Uterus (tissue), 4 donors: ENCODE data around the gene MTCL1. TPM values are rescaled to one million over a fixed set of nuclear protein-coding genes. Genes with fewer than 3 reads are reported as not detected.

Experiments
- DNase-seq, 2 donors: peaks; one replicate each; pipeline ENCODE4 v3.0.0-alpha.2; 2019 to 2020
- H3K27ac ChIP-seq, 2 donors: fragments of 200-600 bp; sonication (generic); 1 replicate in 1 of 2; 2 replicates in 1 of 2; pipeline ENCODE4 v1.5.1; 2016 to 2018
- H3K27me3 ChIP-seq, 2 donors: fragments of 200-600 bp; sonication (generic); one replicate each; pipeline ENCODE4 v1.5.1; 2018 to 2019; ENCODE audit warnings: control low read depth in 1 of 2
- H3K36me3 ChIP-seq, 2 donors: fragments of 200-600 bp; sonication (generic); one replicate each; pipeline ENCODE4 v1.5.1; 2019; ENCODE audit warnings: control low read depth in 1 of 2
- H3K4me1 ChIP-seq, 2 donors: fragments of 200-600 bp; sonication (generic); one replicate each; pipeline ENCODE4 v1.5.1; 2018 to 2019; ENCODE audit warnings: control low read depth in 1 of 2
- H3K4me3 ChIP-seq, 2 donors: fragments of 200-600 bp; sonication (generic); 1 replicate in 1 of 2; 2 replicates in 1 of 2; pipeline ENCODE4 v1.5.1; 2018 to 2019; ENCODE audit warnings: mild to moderate bottlenecking in 1 of 2
- H3K9me3 ChIP-seq, 2 donors: fragments of 200-600 bp; sonication (generic); one replicate each; pipeline ENCODE4 v1.5.1; 2019; ENCODE audit warnings: control low read depth in 1 of 2
- CTCF ChIP-seq, 4 experiments: fragments of 200-600 bp in 2 of 4; fragments of 450-650 bp in 2 of 4; sonication (generic) in 2 of 4; IDR thresholded peaks; one replicate each; pipeline ENCODE4 v1.5.1; 2016 to 2019; ENCODE audit warnings: antibody characterized with exemption in 4 of 4, mild to moderate bottlenecking in 2 of 4, moderate library complexity in 1 of 4
- POLR2A ChIP-seq, 2 donors: fragments of 450-650 bp; IDR thresholded peaks; one replicate each; pipeline ENCODE4 v1.6.1; 2016; ENCODE audit warnings: antibody characterized with exemption in 2 of 2, mild to moderate bottlenecking in 1 of 2, moderate library complexity in 1 of 2
- intact Hi-C: fragments of 100-400 bp; cut with DNase I; formaldehyde crosslinking; loops from one replicate; pipeline ENCODE4 v1.15.1; 2023; ENCODE audit warnings: low total_unique reads
- total RNA-seq, 4 donors: library from RNA; depleted of rRNA in 3 of 4; stranded (reverse); fragments of >200 nt in 3 of 4; gene quantifications; one replicate each; pipeline versions ENCODE4 v1.1.0 to v1.2.4, GENCODE V29; 2014 to 2023
- donor health status: DM: yes; HTN: yes; CAD: no.

The MTCL1 gene
- total RNA-seq, 4 donors from 2014 or later, result 8.8 to 25.9 (median 11.0) TPM; not detected in 1

GRCh38 chr18:8849696-8850095 lies 144.3 kb downstream of the MTCL1 start:
- Histone ChIP-seq H3K27me3 (no peaks in the 10 kb centered on the region), H3K4me1 (no peaks in the 10 kb centered on the region), H3K4me3 (no peak overlapping the region), H3K9me3 (no peaks in the 10 kb centered on the region), H3K27ac (no peak overlapping the region), H3K36me3 (no peaks in the 10 kb centered on the region)
- no peak for DNase-seq
- no peak for TF ChIP-seq CTCF (IDR thresholded peaks at IDR 0.05)
- TF ChIP-seq POLR2A (IDR thresholded peaks at IDR 0.05), result no peak
- intact Hi-C loops, result no loop called here

GRCh38 chr18:8851659-8852058 lies 146.3 kb downstream of the MTCL1 start:
- no peaks in the 10 kb centered on the region for H3K4me1 ChIP-seq
- TF ChIP-seq CTCF (IDR thresholded peaks at IDR 0.05), result no peak
- no peak for TF ChIP-seq POLR2A (IDR thresholded peaks at IDR 0.05)
- H3K9me3 ChIP-seq, result no peaks in the 10 kb centered on the region
- DNase-seq, result no peak
- no peak overlapping the region for H3K4me3 ChIP-seq
- no peaks in the 10 kb centered on the region for H3K27me3 ChIP-seq
- H3K36me3 ChIP-seq, result no peaks in the 10 kb centered on the region
- H3K27ac ChIP-seq, result no peak overlapping the region
- intact Hi-C loops, result no loop called here

- Histone ChIP-seq H3K27me3 (no peaks in the 10 kb centered on the region), H3K27ac (no peak overlapping the region), H3K4me3 (no peak overlapping the region), H3K4me1 (no peaks in the 10 kb centered on the region), H3K9me3 (no peaks in the 10 kb centered on the region), H3K36me3 (no peaks in the 10 kb centered on the region)
- TF ChIP-seq CTCF (IDR thresholded peaks at IDR 0.05), result no peak
- no peak for TF ChIP-seq POLR2A (IDR thresholded peaks at IDR 0.05)
- intact Hi-C loops, result no loop called here
- no peak for DNase-seq
These were observed 149.2 kb downstream of the MTCL1 start for GRCh38 chr18:8854550-8854949.

- no peaks in the 10 kb centered on the region for H3K4me1 ChIP-seq
- no peak for DNase-seq
- H3K27ac ChIP-seq, result no peak overlapping the region
- H3K9me3 ChIP-seq, result no peaks in the 10 kb centered on the region
- H3K36me3 ChIP-seq, result no peaks in the 10 kb centered on the region
- intact Hi-C loops, result no loop called here
- no peaks in the 10 kb centered on the region for H3K27me3 ChIP-seq
- no peak overlapping the region for H3K4me3 ChIP-seq
- no peak for TF ChIP-seq CTCF (IDR thresholded peaks at IDR 0.05)
- TF ChIP-seq POLR2A (IDR thresholded peaks at IDR 0.05), result no peak
These were observed 149.6 kb downstream of the MTCL1 start for GRCh38 chr18:8854962-8855361.

- H3K27ac ChIP-seq, result no peak overlapping the region
- H3K9me3 ChIP-seq, result no peaks in the 10 kb centered on the region
- DNase-seq, result no peak
- intact Hi-C loops, result no loop called here
- no peaks in the 10 kb centered on the region for H3K27me3 ChIP-seq
- TF ChIP-seq CTCF (IDR thresholded peaks at IDR 0.05), result no peak
- no peak for TF ChIP-seq POLR2A (IDR thresholded peaks at IDR 0.05)
- no peaks in the 10 kb centered on the region for H3K36me3 ChIP-seq
- H3K4me3 ChIP-seq, result no peak overlapping the region
- H3K4me1 ChIP-seq, result no peaks in the 10 kb centered on the region
These were observed 150.9 kb downstream of the MTCL1 start for GRCh38 chr18:8856212-8856611.
